GM21390 (cell line): Measurements from ENCODE around the gene BCL10.
"Not testable (repeated sequence)": the region's sequence is repeated elsewhere in the genome, so short reads cannot be mapped to it uniquely, and the experiment has no call there.

ENCODE experiments used
- ATAC-seq: cut with Tn5 transposase; IDR thresholded peaks from one replicate; pipeline ENCODE4 v1.9.1; 2021; ENCODE audit not compliant: unreplicated experiment

The BCL10 gene

GRCh38 chr1:85268801-85269585 is 7.4 kb downstream of the BCL10 start:
- ATAC-seq: no peak

- ATAC-seq: no peak
These were observed 9.1 kb downstream of the BCL10 start for GRCh38 chr1:85267313-85267712.

DNA sequence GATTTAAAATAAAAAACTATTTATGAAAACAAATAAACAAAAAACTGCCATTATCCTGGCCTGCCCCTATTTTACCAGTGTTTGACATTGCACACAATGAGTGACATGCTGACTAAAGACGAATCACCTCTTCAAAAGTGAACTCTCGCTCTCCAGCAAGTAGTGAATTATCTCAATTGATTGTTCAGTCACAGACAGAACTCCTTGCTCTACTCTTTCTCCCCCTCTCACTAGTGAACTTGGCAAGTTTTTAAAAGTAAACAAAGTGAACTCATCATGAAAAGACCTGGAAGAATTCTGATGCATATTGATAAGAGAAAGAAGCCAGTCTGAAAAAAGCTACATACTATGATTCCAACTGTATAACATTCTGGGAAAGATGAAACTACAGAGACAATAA is 12.3 kb downstream of the BCL10 start:
- no peak for ATAC-seq

- ATAC-seq: no peak
These were observed 13.4 kb downstream of the BCL10 start for GRCh38 chr1:85262985-85263384.

DNA sequence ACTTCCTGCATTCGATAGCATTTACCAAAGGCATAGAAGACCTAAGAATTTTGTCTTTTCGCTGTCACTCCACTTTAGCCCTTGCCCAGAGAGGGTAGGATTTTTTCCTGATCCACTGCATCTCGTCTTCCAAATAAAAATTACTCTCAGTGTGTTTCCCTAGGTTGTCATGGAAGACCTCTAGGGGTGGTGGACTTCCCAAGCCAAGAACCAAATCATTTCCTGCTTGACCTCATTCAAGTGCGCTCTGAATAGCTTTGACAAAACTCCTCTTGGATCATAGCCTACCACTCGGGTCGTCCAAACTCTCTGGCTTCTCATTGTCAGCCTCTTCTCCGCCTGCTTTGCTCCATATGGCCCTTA is 16.5 kb downstream of the BCL10 start:
- no peak for ATAC-seq

GRCh38 chr1:85259118-85259911 is 17.1 kb downstream of the BCL10 start, which contains the start of gene C1orf52:
Gene C1orf52 (minus strand): TSS chr1:85259662. CDS start chr1:85259633, 29 bp downstream.
- ATAC-seq: peak; percentile 99

DNA sequence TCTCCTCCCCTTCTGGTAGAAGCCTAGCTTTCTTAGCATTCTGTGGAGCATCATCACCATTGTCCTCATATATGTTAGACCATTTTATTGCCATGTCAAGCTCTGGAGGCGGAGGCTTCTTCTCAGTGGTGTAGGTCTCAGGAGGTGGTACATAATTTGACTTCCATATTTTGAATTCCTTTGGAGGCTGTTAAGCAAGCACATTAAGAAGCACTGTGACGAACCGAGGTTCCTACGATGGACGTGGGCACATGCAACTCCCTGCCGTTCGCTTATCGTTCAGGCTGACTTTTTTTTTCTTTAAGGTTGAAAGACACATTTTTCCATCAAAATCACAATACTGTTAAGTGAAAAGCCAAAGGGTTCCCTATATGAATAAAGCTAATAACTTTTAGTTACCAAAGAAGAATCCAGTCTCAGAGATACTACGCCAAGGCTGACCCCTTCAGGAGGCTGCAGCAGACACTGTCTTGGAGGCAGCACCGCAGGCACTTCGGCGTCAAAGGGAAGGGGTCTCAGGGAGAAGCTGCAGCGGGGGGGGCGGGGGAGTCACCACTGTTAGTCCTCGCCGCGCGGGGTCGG is 17.8 kb downstream of the BCL10 start:
- no peak for ATAC-seq

- not testable (repeated sequence) for ATAC-seq
These were observed 27.4 kb downstream of the BCL10 start for GRCh38 chr1:85249042-85249441.

- ATAC-seq: no peak
These were observed 30.5 kb downstream of the BCL10 start for GRCh38 chr1:85245891-85246290.

DNA sequence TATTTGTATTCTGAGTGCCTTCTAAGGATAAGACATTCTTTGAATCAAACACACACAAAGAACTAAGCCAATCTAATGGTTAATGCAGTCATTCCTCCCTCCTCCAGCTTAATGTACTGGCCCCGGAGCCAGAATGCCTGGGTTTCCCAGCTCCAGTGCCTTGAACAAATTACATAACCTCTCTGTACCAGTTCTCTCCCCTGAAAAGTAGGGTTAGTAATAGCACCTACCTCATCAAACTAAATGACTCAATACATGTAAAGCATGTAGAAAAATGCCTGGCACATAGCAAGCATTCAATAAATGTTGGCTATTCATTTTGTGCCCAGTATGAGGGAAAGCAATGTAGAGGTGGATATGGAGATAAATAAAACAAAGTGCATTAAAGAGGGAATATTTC is 31.0 kb downstream of the BCL10 start:
- no peak for ATAC-seq

- no peak for ATAC-seq
These were observed 32.0 kb downstream of the BCL10 start for GRCh38 chr1:85244271-85245061.

DNA sequence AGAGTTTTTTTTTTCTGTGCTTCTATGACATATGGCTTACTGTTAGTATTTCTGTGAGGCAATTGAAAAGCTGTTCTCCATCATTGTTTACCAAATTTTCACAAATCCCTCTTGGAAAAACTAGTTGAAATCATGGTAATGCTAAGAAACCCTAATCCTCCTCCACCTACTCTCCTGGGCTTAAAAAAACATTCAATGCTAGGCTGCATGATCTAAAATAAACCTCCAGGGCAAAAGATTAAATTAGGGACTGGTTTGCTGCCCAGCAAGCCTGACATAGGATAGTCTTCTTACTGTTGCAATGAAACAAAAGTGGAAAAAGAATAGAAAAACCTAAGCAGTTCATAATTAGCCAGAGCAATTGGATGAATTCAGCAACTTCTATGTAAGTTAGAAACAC is 33.1 kb downstream of the BCL10 start:
- ATAC-seq: no peak

DNA sequence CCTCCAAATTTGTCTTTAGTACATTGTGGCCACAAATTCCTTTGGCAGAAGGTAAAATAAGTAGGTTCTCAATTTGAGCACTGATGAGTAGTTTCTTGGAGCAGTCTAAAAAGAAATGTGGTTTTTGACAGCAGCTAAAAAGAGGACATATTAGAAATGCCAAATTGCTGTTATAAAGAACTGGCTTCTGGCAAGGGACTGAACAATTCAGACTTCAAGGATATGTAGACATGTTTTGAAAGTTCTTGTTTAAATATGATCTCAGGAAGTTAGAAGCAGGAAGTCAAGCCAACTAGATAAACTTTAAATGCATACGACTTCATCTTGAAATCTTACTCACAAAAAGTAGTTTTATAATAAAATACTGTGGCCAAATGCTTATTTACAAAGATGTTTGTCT is 35.8 kb downstream of the BCL10 start:
- no peak for ATAC-seq

DNA sequence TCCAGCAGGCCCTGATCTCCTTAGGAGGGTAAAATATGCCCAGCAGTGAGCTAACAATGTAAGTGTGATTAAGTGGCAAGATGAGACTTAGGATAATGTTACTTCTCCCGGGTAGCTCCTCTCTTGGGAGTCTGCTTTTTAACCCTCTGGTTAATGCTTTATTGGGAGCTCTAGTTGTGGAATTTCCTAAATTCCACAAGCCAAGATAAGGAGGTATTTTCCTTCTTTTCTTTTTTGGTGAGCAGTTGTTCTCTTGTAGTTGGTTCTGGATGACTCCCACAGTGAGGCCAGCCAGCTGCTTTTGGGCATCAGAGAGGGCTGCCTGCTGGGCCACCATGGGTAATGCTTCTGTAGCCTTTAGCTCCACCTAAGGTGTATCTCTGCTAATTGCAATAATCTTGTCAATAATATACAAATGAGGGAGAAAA is 36.2 kb downstream of the BCL10 start:
- no peak for ATAC-seq

DNA sequence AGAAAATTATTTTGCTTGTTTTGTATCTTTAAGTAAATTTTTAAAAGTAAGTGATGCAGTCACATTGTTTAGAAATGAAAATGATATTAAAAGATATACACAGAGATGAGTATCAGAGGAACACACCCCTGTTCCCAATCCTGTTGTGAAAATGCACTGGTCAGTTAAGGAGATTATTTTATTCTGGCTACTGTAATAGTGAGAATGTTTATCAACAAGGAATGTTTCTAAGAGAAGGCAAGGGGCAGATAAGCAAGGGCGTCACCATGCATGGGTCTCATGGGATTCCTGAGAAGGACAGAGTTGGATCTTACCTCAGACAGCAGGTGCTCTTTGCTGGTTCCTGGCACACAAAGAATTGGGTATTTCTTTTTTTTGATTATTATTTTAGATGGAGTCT is 38.8 kb downstream of the BCL10 start:
- no peak for ATAC-seq

GRCh38 chr1:85230305-85230977 is 46.0 kb downstream of the BCL10 start:
- ATAC-seq: no peak

DNA sequence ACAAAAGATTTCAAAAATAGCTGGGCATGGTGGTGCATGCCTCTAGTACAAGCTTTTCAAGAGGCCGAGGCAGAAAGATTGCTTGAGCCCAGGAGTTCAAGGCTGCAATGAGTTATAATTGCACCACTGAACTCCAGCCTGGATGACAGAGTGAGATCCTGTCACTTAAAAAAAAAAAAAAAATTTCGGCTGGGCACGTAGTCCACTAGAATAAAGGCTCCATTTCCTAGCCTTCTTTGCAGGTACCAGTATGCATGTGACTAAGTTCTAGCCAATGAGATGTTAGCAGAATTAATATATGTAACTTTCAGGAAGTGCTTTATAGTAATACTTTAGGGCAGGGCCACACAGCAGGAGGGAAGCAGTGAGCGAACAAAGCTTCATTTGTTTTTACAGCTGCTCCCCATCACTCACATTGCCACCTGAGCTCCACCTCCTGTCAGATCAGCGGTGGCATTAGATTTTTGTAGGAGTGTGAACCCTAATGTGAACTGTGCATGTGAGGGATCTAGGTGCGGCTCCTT is 46.8 kb downstream of the BCL10 start:
- ATAC-seq: no peak

DNA sequence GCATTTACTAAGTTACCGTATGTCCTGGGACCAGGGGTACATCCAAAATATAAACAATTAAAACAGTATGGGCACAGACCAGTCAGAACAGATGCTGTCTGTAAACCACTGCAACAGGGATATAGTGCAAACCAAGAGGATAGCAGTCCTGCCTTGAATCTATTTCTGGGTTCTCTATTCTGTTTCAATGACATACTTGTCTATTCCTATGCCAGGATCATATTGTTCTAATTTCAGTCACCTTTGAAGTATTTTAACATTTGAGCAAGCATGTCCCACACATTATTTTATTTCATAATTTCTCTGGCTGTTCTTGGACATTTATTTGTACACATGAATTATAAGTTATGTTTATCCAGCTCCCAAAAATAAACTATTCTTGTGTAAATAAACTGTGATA is 47.5 kb downstream of the BCL10 start:
- ATAC-seq: no peak

DNA sequence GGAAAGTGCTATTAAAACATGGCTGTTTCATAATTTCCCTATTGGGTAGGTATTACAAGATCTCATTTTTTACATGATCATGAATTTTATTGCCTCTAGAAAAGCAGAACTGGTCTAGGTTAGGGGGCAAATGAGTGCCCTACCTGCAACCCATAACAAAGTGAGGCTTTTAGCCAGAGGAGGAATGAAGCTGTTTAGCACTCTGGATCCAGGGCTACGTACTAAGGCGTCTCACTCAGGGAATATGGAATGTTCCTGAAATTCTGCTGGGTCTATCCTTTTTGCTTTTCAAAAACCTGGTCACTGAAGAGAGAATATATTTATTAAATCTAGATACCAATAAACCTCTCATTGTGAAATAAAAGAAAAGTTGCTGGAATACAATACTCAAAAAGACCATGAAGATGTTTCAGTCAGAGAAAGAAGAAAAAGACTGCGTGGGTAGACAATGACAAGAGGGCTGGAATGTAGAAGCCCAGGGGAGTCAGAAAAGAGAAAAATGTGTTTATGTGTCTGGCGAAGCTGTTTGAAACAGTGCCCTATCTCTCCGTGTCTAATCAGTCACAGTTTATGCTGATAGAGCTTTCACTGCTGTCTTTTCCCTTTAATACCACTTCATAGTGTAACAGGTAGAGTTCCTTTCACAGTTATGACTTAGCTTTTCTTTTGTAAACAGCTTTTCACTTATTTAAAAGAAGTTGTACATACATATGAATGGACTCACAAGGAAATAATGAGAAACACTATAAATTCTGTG is 50.6 kb downstream of the BCL10 start:
- no peak for ATAC-seq
